OCI-LY7 (cell line): Measurements from ENCODE around the gene PPA1. TPM values are rescaled to one million over a fixed set of nuclear protein-coding genes. Genes with fewer than 3 reads are reported as not detected.

Experiments used
- BruUV-seq: library from RNA; stranded (reverse); fragments of 400-500 nt; replicated peaks from 2 replicates; lab custom pipeline; 2021; lab: Mats Ljungman, UMichigan
- CTCF ChIA-PET: fragments of 300-600 bp; sonication (Branson Sonifier 250); formaldehyde crosslinking; loops from one replicate; lab custom pipeline; 2022; ENCODE audit warnings: antibody characterized with exemption; ENCODE audit not compliant: unreplicated experiment; lab: Charles Lee
- POLR2A ChIA-PET: fragments of 300-600 bp; sonication (Branson Sonifier 250); formaldehyde crosslinking; loops from one replicate; lab custom pipeline; 2022; ENCODE audit warnings: antibody characterized with exemption; lab: Charles Lee
- DNase-seq: peaks from one replicate; pipeline ENCODE4 v3.0.0-alpha.2; 2015; ENCODE audit warnings: low spot score
- H2AFZ ChIP-seq: fragments of 200-600 bp; sonication (generic), shearing (Covaris generic); 2 replicates; pipeline ENCODE4 v1.6.1; 2014; ENCODE audit warnings: mild to moderate bottlenecking, antibody characterized with exemption, low read length, moderate library complexity
- H3K27ac ChIP-seq: fragments of 200-600 bp; sonication (generic); 2 replicates; pipeline ENCODE4 v1.5.1; 2014; ENCODE audit warnings: mixed run types, low read depth, mild to moderate bottlenecking, moderate library complexity, low read length, inconsistent platforms; ENCODE audit not compliant: poor library complexity, severe bottlenecking
- H3K36me3 ChIP-seq: fragments of 200-600 bp; sonication (generic); 2 replicates; pipeline ENCODE4 v1.6.1; 2014; ENCODE audit warnings: mild to moderate bottlenecking, antibody characterized with exemption, low read length, moderate library complexity, mixed read lengths; ENCODE audit not compliant: insufficient read depth
- H3K4me1 ChIP-seq: fragments of 200-600 bp; sonication (generic); 2 replicates; pipeline ENCODE4 v1.5.1; 2014; ENCODE audit warnings: mild to moderate bottlenecking, low read length; ENCODE audit not compliant: insufficient read depth, poor library complexity, severe bottlenecking
- H3K4me2 ChIP-seq: fragments of 200-600 bp; sonication (generic); 2 replicates; pipeline ENCODE4 v1.6.1; 2014; ENCODE audit warnings: mild to moderate bottlenecking, low read length
- H3K4me3 ChIP-seq: fragments of 200-600 bp; sonication (generic); 2 replicates; pipeline ENCODE4 v1.5.1; 2014; ENCODE audit warnings: mild to moderate bottlenecking, low read depth, low read length; ENCODE audit not compliant: poor library complexity, severe bottlenecking
- H3K79me2 ChIP-seq: fragments of 200-600 bp; sonication (generic); 2 replicates; pipeline ENCODE4 v1.6.1; 2016; ENCODE audit warnings: low read depth, mild to moderate bottlenecking, low read length, moderate library complexity, mixed read lengths; ENCODE audit not compliant: insufficient read depth
- H3K9me2 ChIP-seq: fragments of 200-600 bp; sonication (generic); 2 replicates; pipeline ENCODE4 v1.6.1; 2016; ENCODE audit warnings: mild to moderate bottlenecking, low read length, mixed read lengths; ENCODE audit not compliant: insufficient read depth
- H3K9me3 ChIP-seq: fragments of 200-600 bp; sonication (generic); 2 replicates; pipeline ENCODE4 v1.6.1; 2014; ENCODE audit warnings: mild to moderate bottlenecking, mixed run types, low read length, mixed read lengths
- H4K20me1 ChIP-seq: fragments of 200-600 bp; sonication (generic); 2 replicates; pipeline ENCODE4 v1.6.1; 2014; ENCODE audit warnings: mild to moderate bottlenecking, antibody characterized with exemption, low read length, moderate library complexity, mixed read lengths; ENCODE audit not compliant: insufficient read depth
- EZH2phosphoT487 ChIP-seq: fragments of 200-600 bp; sonication (generic); IDR thresholded peaks from 2 replicates; pipeline ENCODE4 v1.6.1; 2018; ENCODE audit warnings: low read depth, borderline replicate concordance, mild to moderate bottlenecking, mixed run types, antibody characterized with exemption, low read length, moderate library complexity, mixed read lengths
- intact Hi-C: fragments of 100-400 bp; cut with micrococcal nuclease; formaldehyde crosslinking; loops from one replicate; pipeline ENCODE4 v1.10.0; 2022; ENCODE audit not compliant: unreplicated experiment
- total RNA-seq, 2 experiments: library from RNA; depleted of rRNA in 1 of 2; stranded (reverse); fragments of >200 nt in 1 of 2; shearing (Covaris generic) in 1 of 2; gene quantifications; 2 replicates each; pipeline ENCODE4 v1.2.3, GENCODE V29; 2014 to 2022
- TF ChIP-seq, protein P1 (sequence below): fragments of 200-600 bp; sonication (generic); conservative IDR thresholded peaks from 2 replicates; pipeline ENCODE4 v1.5.1; 2014; ENCODE audit warnings: mild to moderate bottlenecking, antibody characterized with exemption, low read length, moderate library complexity, mixed read lengths

Gene PPA1
- total RNA-seq, 2 experiments from 2014 or later, result 215 to 223 TPM

DNA sequence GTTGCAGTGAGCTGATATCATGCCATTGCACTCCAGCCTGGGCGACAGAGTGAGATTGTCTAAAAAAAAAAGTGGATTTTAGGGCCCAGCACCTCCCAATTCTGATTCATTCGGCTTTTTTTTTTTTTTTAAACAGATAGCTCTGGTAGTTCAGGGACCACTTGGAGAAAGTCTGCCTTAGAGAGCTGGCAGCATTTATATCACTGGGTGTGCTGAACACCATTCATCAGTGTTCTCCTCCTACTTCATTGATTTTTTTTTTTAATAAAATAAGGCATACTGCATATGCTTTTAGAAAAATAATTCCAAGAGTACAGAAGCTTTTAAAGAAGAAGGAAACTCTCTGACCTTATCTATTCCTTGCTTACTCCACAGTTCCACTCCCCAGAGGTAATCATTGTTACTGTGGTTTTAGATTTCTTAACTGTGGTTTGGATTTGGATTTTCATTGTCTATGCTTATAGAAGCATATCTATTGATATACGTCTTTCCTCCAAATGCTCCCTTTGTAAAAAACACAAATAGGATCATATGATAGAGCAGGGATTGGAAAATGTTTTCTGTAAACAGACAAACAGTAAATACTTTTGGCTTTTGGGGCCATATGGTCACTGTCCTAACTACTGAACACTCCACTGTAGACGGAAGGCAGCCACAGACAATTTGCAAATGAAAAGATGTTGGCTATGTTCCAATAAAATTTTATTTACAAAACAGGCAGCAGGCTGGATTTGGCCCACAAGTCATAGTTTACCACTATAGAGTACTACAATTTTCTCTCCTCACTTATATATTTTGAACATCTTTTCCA is 41.9 kb downstream of the PPA1 start:
- no TSS peak for BruUV-seq
- H3K9me2 ChIP-seq, result no peaks in the 10 kb centered on the region
- no peak overlapping the region for H3K4me2 ChIP-seq
- ChIA-PET POLR2A (interaction anchor here (1.2 kb wide), 1 partner anchor 16 kb away, joined by 3 read pairs; no protein-coding TSS in a partner anchor), CTCF (interaction anchor here (0.6 kb wide), 1 partner anchor 86 kb away, joined by 3 read pairs; no protein-coding TSS in a partner anchor)
- no peaks in the 10 kb centered on the region for H3K4me1 ChIP-seq
- intact Hi-C loops, result no loop called here
- no peak for DNase-seq
- H2AFZ ChIP-seq, result no peak overlapping the region
- H3K79me2 ChIP-seq, result no peaks in the 10 kb centered on the region
- no peaks in the 10 kb centered on the region for H3K9me3 ChIP-seq
- no peaks in the 10 kb centered on the region for H4K20me1 ChIP-seq
- H3K36me3 ChIP-seq, result peaks cover 5% of the 10 kb centered on the region; the same call in 1 of the 2 replicates
- no peak overlapping the region for H3K27ac ChIP-seq
- no peak overlapping the region for H3K4me3 ChIP-seq
- TF ChIP-seq EZH2phosphoT487, result no peak
- TF ChIP-seq, protein P1, sequence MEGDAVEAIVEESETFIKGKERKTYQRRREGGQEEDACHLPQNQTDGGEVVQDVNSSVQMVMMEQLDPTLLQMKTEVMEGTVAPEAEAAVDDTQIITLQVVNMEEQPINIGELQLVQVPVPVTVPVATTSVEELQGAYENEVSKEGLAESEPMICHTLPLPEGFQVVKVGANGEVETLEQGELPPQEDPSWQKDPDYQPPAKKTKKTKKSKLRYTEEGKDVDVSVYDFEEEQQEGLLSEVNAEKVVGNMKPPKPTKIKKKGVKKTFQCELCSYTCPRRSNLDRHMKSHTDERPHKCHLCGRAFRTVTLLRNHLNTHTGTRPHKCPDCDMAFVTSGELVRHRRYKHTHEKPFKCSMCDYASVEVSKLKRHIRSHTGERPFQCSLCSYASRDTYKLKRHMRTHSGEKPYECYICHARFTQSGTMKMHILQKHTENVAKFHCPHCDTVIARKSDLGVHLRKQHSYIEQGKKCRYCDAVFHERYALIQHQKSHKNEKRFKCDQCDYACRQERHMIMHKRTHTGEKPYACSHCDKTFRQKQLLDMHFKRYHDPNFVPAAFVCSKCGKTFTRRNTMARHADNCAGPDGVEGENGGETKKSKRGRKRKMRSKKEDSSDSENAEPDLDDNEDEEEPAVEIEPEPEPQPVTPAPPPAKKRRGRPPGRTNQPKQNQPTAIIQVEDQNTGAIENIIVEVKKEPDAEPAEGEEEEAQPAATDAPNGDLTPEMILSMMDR, result no peak

DNA sequence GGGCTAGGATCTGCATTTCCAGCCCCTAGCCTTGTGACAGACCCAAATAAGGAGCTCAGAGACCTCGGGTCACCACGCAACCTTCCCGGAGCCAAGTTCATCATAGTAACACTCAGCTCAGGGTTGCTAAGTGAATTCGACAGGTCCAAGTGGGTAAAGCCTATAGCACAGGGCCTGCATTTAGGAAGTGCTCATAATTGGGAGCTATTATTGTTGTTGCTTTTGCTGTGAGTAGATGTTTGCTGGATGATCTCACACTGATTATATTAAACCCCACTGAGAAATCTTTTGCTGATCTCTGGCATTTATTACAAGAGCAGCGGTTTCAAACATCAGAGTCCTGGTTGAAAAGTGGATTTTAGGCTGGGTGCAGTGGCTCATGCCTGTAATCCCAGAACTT is 42.6 kb downstream of the PPA1 start:
- TF ChIP-seq EZH2phosphoT487, result no peak
- TF ChIP-seq, protein P1, result no peak
- Histone ChIP-seq H3K27ac (no peak overlapping the region), H3K4me3 (no peak overlapping the region), H3K79me2 (no peaks in the 10 kb centered on the region), H3K9me3 (no peaks in the 10 kb centered on the region), H3K9me2 (no peaks in the 10 kb centered on the region), H3K4me2 (no peak overlapping the region), H3K36me3 (no peaks in the 10 kb centered on the region), H2AFZ (no peak overlapping the region), H3K4me1 (no peaks in the 10 kb centered on the region), H4K20me1 (no peaks in the 10 kb centered on the region)
- no TSS peak for BruUV-seq
- intact Hi-C loops, result no loop called here
- ChIA-PET CTCF (interaction anchor here (0.9 kb wide), 1 partner anchor 173 kb away, joined by 4 read pairs; no protein-coding TSS in a partner anchor), POLR2A (interaction anchor here (1.2 kb wide), 1 partner anchor 16 kb away, joined by 3 read pairs; no protein-coding TSS in a partner anchor)
- DNase-seq, result no peak
